IMR-90 (cell line): Measurements from ENCODE around the gene ZNF74. TPM values are rescaled to one million over a fixed set of nuclear protein-coding genes. Genes with fewer than 3 reads are reported as not detected.

ENCODE experiments used
- ATAC-seq: fragments of 200-7000 bp; cut with Tn5 transposase; 2 replicates; pipeline ENCODE4 v1.9.1; 2020; ENCODE audit warnings: low read depth, mild to moderate bottlenecking, moderate library complexity
- BruUV-seq: library from RNA; stranded (reverse); fragments of 400-500 nt; replicated peaks from 2 replicates; lab custom pipeline; 2021; lab: Mats Ljungman, UMichigan
- CTCF ChIA-PET: fragments of 300-600 bp; formaldehyde crosslinking; extraction: SDS; loops from one replicate; lab custom pipeline; 2021; ENCODE audit warnings: antibody characterized with exemption; lab: Yijun Ruan, JAX
- POLR2A ChIA-PET: fragments of 300-600 bp; sonication (Branson Sonifier 250); formaldehyde crosslinking; loops from one replicate; lab custom pipeline; 2022; ENCODE audit warnings: antibody characterized with exemption; ENCODE audit not compliant: unreplicated experiment; lab: Charles Lee
- DNase-seq: peaks from one replicate; pipeline ENCODE4 v3.0.0; 2013
- H2AFZ ChIP-seq: replicated peaks from 2 replicates; pipeline ENCODE3; 2013; ENCODE audit warnings: low read length, mild to moderate bottlenecking; ENCODE audit not compliant: poor library complexity
- H2AK5ac ChIP-seq: 2 replicates; pipeline ENCODE4 v1.6.1; 2013; ENCODE audit warnings: low read depth, low read length, inconsistent platforms
- H2AK9ac ChIP-seq: replicated peaks from 2 replicates; pipeline ENCODE3; 2013; ENCODE audit warnings: mild to moderate bottlenecking, low read depth, low read length, moderate library complexity; ENCODE audit not compliant: poor library complexity
- H2BK120ac ChIP-seq: 2 replicates; pipeline ENCODE4 v1.6.1; 2013; ENCODE audit warnings: low read depth, low read length, inconsistent platforms
- H2BK15ac ChIP-seq: 3 replicates; pipeline ENCODE4 v1.6.1; 2013; ENCODE audit warnings: low read depth, low read length, inconsistent platforms
- H2BK20ac ChIP-seq: 2 replicates; pipeline ENCODE4 v1.6.1; 2013; ENCODE audit warnings: low read depth, mild to moderate bottlenecking, inconsistent platforms, low read length, moderate library complexity
- H2BK5ac ChIP-seq: 2 replicates; pipeline ENCODE4 v1.6.1; 2013; ENCODE audit warnings: mild to moderate bottlenecking, low read depth, low read length, inconsistent platforms; ENCODE audit not compliant: poor library complexity, severe bottlenecking
- H3K14ac ChIP-seq: replicated peaks from 2 replicates; pipeline ENCODE4 v1.6.1; 2013; ENCODE audit warnings: low read depth, low read length, inconsistent platforms
- H3K18ac ChIP-seq: 2 replicates; pipeline ENCODE4 v1.6.1; 2013; ENCODE audit warnings: low read depth, low read length, control low read depth
- H3K23ac ChIP-seq: 2 replicates; pipeline ENCODE4 v1.6.1; 2013; ENCODE audit warnings: low read depth, low read length, inconsistent platforms
- H3K27ac ChIP-seq: 2 replicates; pipeline ENCODE4 v1.5.1; 2013; ENCODE audit warnings: mild to moderate bottlenecking, control low read depth, low read length; ENCODE audit not compliant: insufficient read depth
- H3K27me3 ChIP-seq: 2 replicates; pipeline ENCODE4 v1.6.1; 2013; ENCODE audit warnings: low read length; ENCODE audit not compliant: control insufficient read depth, insufficient read depth
- H3K36me3 ChIP-seq: 2 replicates; pipeline ENCODE4 v1.6.1; 2013; ENCODE audit warnings: low read length, mixed read lengths; ENCODE audit not compliant: control insufficient read depth, insufficient read depth
- H3K4ac ChIP-seq: 2 replicates; pipeline ENCODE4 v1.6.1; 2013; ENCODE audit warnings: low read depth, low read length, inconsistent platforms
- H3K4me1 ChIP-seq: 2 replicates; pipeline ENCODE4 v1.6.1; 2013; ENCODE audit warnings: low read length, mixed read lengths; ENCODE audit not compliant: control insufficient read depth, insufficient read depth
- H3K4me2 ChIP-seq: 2 replicates; pipeline ENCODE4 v1.6.1; 2013; ENCODE audit warnings: low read depth, mild to moderate bottlenecking, control low read depth, low read length, moderate library complexity
- H3K4me3 ChIP-seq: 2 replicates; pipeline ENCODE4 v1.5.1; 2013; ENCODE audit warnings: low read depth, mild to moderate bottlenecking, control low read depth, low read length, moderate library complexity; ENCODE audit not compliant: insufficient read depth
- H3K56ac ChIP-seq: 2 replicates; pipeline ENCODE4 v1.6.1; 2013; ENCODE audit warnings: low read length, inconsistent platforms; ENCODE audit not compliant: insufficient read depth; ENCODE audit errors: extremely low read depth
- H3K79me1 ChIP-seq, 2 experiments: 2 replicates each; pipeline ENCODE4 v1.6.1; 2013; ENCODE audit warnings: low read length in 2 of 2, inconsistent platforms in 1 of 2, low read depth in 1 of 2
- H3K9ac ChIP-seq: 2 replicates; pipeline ENCODE4 v1.6.1; 2013; ENCODE audit warnings: low read depth, low read length, control low read depth
- H3K9me1 ChIP-seq: 2 replicates; pipeline ENCODE4 v1.6.1; 2013; ENCODE audit warnings: low read length, inconsistent platforms; ENCODE audit not compliant: insufficient read depth
- H3K9me3 ChIP-seq: 2 replicates; pipeline ENCODE4 v1.6.1; 2013; ENCODE audit warnings: low read length; ENCODE audit not compliant: control insufficient read depth, insufficient read depth
- H4K20me1 ChIP-seq: 2 replicates; pipeline ENCODE4 v1.6.1; 2013; ENCODE audit warnings: low read length, inconsistent platforms; ENCODE audit not compliant: insufficient read depth
- H4K5ac ChIP-seq: 2 replicates; pipeline ENCODE4 v1.6.1; 2013; ENCODE audit warnings: mild to moderate bottlenecking, low read depth, low read length, control low read depth
- H4K8ac ChIP-seq, 2 experiments: 2 replicates each; pipeline ENCODE4 v1.6.1; 2013; ENCODE audit warnings: low read depth in 2 of 2, low read length in 2 of 2, control low read depth in 1 of 2, inconsistent platforms in 1 of 2
- H4K91ac ChIP-seq: 2 replicates; pipeline ENCODE4 v1.6.1; 2013; ENCODE audit warnings: low read depth, low read length, inconsistent platforms; ENCODE audit not compliant: insufficient read depth
- BHLHE40 ChIP-seq: fragments of 150-350 bp; IDR thresholded peaks from 2 replicates; pipeline ENCODE4 v1.6.1; 2016; ENCODE audit warnings: mild to moderate bottlenecking, low read depth, low read length
- CEBPB ChIP-seq: IDR thresholded peaks from 2 replicates; pipeline ENCODE4 v1.6.1; 2012; ENCODE audit warnings: low read depth, low read length, improper control_type of control experiment
- CHD1 ChIP-seq: IDR thresholded peaks from 2 replicates; pipeline ENCODE4 v1.6.1; 2012; ENCODE audit warnings: low read depth, low read length, improper control_type of control experiment
- FOS ChIP-seq: fragments of 150-350 bp; IDR thresholded peaks from 2 replicates; pipeline ENCODE4 v1.6.1; 2016; ENCODE audit warnings: low read depth, low read length
- MAFK ChIP-seq: IDR thresholded peaks from 2 replicates; pipeline ENCODE4 v1.6.1; 2012; ENCODE audit warnings: low read depth, low read length, improper control_type of control experiment
- MAZ ChIP-seq: IDR thresholded peaks from 2 replicates; pipeline ENCODE4 v1.6.1; 2012; ENCODE audit warnings: low read depth, mild to moderate bottlenecking, low read length, improper control_type of control experiment, moderate library complexity, borderline replicate concordance
- NFE2L2 ChIP-seq: fragments of 150-350 bp; IDR thresholded peaks from 2 replicates; pipeline ENCODE4 v1.6.1; 2016; ENCODE audit warnings: low read depth, mild to moderate bottlenecking, low read length
- POLR2A ChIP-seq: IDR thresholded peaks from 2 replicates; pipeline ENCODE4 v1.6.1; 2012; ENCODE audit warnings: mild to moderate bottlenecking, low read depth, low read length
- RAD21 ChIP-seq: IDR thresholded peaks from 2 replicates; pipeline ENCODE4 v1.6.1; 2012; ENCODE audit warnings: low read length, improper control_type of control experiment
- RCOR1 ChIP-seq: IDR thresholded peaks from 2 replicates; pipeline ENCODE4 v1.6.1; 2012; ENCODE audit warnings: mild to moderate bottlenecking, low read length, improper control_type of control experiment; ENCODE audit not compliant: insufficient replicate concordance
- RFX5 ChIP-seq: IDR thresholded peaks from 2 replicates; pipeline ENCODE4 v1.8.0; 2012; ENCODE audit warnings: low read depth, mild to moderate bottlenecking, low read length, moderate library complexity
- SMC3 ChIP-seq: fragments of 150-350 bp; IDR thresholded peaks from 2 replicates; pipeline ENCODE4 v1.6.1; 2016; ENCODE audit warnings: low read depth, mild to moderate bottlenecking, antibody characterized with exemption, low read length, moderate library complexity
- USF2 ChIP-seq: fragments of 150-350 bp; IDR thresholded peaks from 2 replicates; pipeline ENCODE4 v1.6.1; 2017; ENCODE audit warnings: mild to moderate bottlenecking, antibody characterized with exemption, low read length, low read depth
- WGBS, 2 experiments: methylation state at CpG; one replicate each; pipeline versions ENCODE4 v1.1.5 to v1.1.7; 2013; ENCODE audit warnings: missing lambda C conversion rate in 2 of 2; ENCODE audit not compliant: insufficient read length in 1 of 2; ENCODE audit errors: extremely low coverage in 2 of 2; 5-methylcytosine and 5-hydroxymethylcytosine counted together
- dilution Hi-C: fragments of 300-500 bp; cut with HindIII; formaldehyde crosslinking; loops from one replicate; pipeline ENCODE4 v1.14.3; 2018; ENCODE audit warnings: low sequenced_read_pairs; ENCODE audit not compliant: unreplicated experiment
- in situ Hi-C: fragments of 300-500 bp; cut with MboI; formaldehyde crosslinking; loops from 3 replicates; pipeline ENCODE4 v1.14.3; 2019; ENCODE audit warnings: low sequenced_read_pairs, inconsistent platforms, mixed read lengths
- intact Hi-C: fragments of 100-400 bp; cut with micrococcal nuclease; formaldehyde crosslinking; loops from 2 replicates; pipeline ENCODE4 v1.10.0; 2022
- polyA plus RNA-seq, 3 experiments: library from polyadenylated mRNA; depleted of rRNA; stranded (reverse); fragments of >200 nt; gene quantifications; 2 replicates each; pipeline ENCODE4 v1.2.3, GENCODE V29; 2012; ENCODE audit warnings: low replicate concordance in 1 of 3
- total RNA-seq: library from RNA; depleted of rRNA; stranded (reverse); fragments of >200 nt; gene quantifications from 2 replicates; pipeline ENCODE4 v1.2.3, GENCODE V29; 2012
- TF ChIP-seq, protein P1 (sequence below): fragments of 150-350 bp; IDR thresholded peaks from 2 replicates; pipeline ENCODE4 v1.6.1; 2016; ENCODE audit warnings: low read depth, mild to moderate bottlenecking, low read length, moderate library complexity, borderline replicate concordance

The ZNF74 gene
- total and polyA plus RNA-seq, 2 of the 4 experiments (the other 2 are of a cell fraction) = 7.5 to 8.4 TPM

DNA sequence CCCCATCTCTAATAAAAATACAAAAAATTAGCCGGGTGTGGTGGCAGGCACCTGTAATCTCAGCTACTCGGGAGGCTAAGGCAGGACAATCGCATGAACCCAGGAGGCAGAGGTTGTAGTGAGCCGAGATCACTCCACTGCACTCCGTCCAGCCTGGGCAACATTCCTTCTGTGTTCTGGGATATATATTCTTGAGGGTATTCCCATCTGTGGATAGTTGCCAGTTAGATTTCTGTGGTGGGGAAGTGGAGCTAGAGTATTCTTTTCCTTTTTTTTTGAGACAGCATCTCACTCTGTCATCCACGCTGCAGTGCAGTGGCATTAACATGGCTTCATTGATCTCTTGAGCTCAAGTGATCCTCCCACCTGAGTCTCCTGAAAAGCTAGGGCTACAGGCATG lies 9.1 kb upstream of the ZNF74 start:
- ATAC-seq = no peak
- 80% methylated on average over 1 of the region's 6 CpGs; no CpG with 5 or more reads in 1 of the 2 experiments for WGBS, 2 experiments
- H4K5ac ChIP-seq = no peak overlapping the region

More for the DNA sequence above, 9.1 kb upstream of the ZNF74 start:
- no peaks in the 10 kb centered on the region for H3K9me1 ChIP-seq
- no peaks in the 10 kb centered on the region for H3K36me3 ChIP-seq
- H3K18ac ChIP-seq = no peak overlapping the region
- H3K9ac ChIP-seq = no peak overlapping the region
- no peak overlapping the region for H2AK5ac ChIP-seq
- H3K14ac ChIP-seq = no peak overlapping the region
- H3K4me2 ChIP-seq = no peak overlapping the region
- H3K4ac ChIP-seq = no peak overlapping the region
- ChIA-PET CTCF (no interaction called here), POLR2A (interaction anchor here (0.6 kb wide), 1 partner anchor 66 kb away, joined by 3 read pairs; no protein-coding TSS in a partner anchor)
- peaks cover 9% of the 10 kb centered on the region for H3K27me3 ChIP-seq
- H4K91ac ChIP-seq = no peak overlapping the region
- H4K8ac ChIP-seq = no peak overlapping the region
- no peak overlapping the region for H3K27ac ChIP-seq
- TF ChIP-seq BHLHE40 = no peak
- TF ChIP-seq RFX5 = no peak
- TF ChIP-seq SMC3 = no peak
- TF ChIP-seq USF2 = no peak
- no peak for TF ChIP-seq RCOR1
- no peak for TF ChIP-seq MAZ
- TF ChIP-seq POLR2A = no peak
- no peak for TF ChIP-seq CHD1
- TF ChIP-seq, protein P1, sequence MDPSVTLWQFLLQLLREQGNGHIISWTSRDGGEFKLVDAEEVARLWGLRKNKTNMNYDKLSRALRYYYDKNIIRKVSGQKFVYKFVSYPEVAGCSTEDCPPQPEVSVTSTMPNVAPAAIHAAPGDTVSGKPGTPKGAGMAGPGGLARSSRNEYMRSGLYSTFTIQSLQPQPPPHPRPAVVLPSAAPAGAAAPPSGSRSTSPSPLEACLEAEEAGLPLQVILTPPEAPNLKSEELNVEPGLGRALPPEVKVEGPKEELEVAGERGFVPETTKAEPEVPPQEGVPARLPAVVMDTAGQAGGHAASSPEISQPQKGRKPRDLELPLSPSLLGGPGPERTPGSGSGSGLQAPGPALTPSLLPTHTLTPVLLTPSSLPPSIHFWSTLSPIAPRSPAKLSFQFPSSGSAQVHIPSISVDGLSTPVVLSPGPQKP = no peak
- no peak for TF ChIP-seq NFE2L2
- TF ChIP-seq FOS = no peak
- TF ChIP-seq RAD21 = no peak
- TF ChIP-seq CEBPB = no peak
- TF ChIP-seq MAFK = no peak
- no peak overlapping the region for H2BK15ac ChIP-seq
- H2AFZ ChIP-seq = no peak overlapping the region
- no peak overlapping the region for H3K4me3 ChIP-seq
- no TSS peak for BruUV-seq
- no peaks in the 10 kb centered on the region for H3K79me1 ChIP-seq
- in situ Hi-C loops = no loop called here
- H3K9me3 ChIP-seq = peaks cover 5% of the 10 kb centered on the region
- intact Hi-C loops = no loop called here
- no peak overlapping the region for H2AK9ac ChIP-seq
- H3K23ac ChIP-seq = no peak overlapping the region
- no peak overlapping the region for H2BK120ac ChIP-seq
- H3K56ac ChIP-seq = no peak overlapping the region
- dilution Hi-C loops = no loop called here
- no peaks in the 10 kb centered on the region for H4K20me1 ChIP-seq
- H3K4me1 ChIP-seq = no peaks in the 10 kb centered on the region
- DNase-seq = no peak
- no peak overlapping the region for H2BK5ac ChIP-seq
- no peak overlapping the region for H2BK20ac ChIP-seq
